T-cell (primary cell): ENCODE results near the gene COBLL1. TPM values are rescaled to one million over a fixed set of nuclear protein-coding genes. Genes with fewer than 3 reads are reported as not detected.

Experiments
- ATAC-seq, 4 experiments: fragments of 200-7000 bp in 3 of 4; fragments of 150-1000 bp in 1 of 4; cut with Tn5 transposase; replicated peaks in 1 of 4; 1 replicate in 3 of 4; 2 replicates in 1 of 4; pipeline ENCODE4 v1.10.0; 2021; ENCODE audit warnings: moderate library complexity in 3 of 4, mild to moderate bottlenecking in 2 of 4, moderate number of reproducible peaks in 1 of 4
- CTCF ChIA-PET, 2 donors: fragments of 300-600 bp; sonication (Branson Sonifier 250); formaldehyde crosslinking; loops; one replicate each; lab custom pipeline; 2022; ENCODE audit warnings: antibody characterized with exemption in 2 of 2; lab: Charles Lee
- POLR2A ChIA-PET, 2 donors: fragments of 300-600 bp; sonication (Branson Sonifier 250); formaldehyde crosslinking; loops; one replicate each; lab custom pipeline; 2022; ENCODE audit warnings: antibody characterized with exemption in 2 of 2; lab: Charles Lee
- DNase-seq, 35 experiments: peaks; one replicate each; pipeline versions ENCODE4 v3.0.0 to v3.0.0-alpha.2; 2013 to 2023
- H3K27ac ChIP-seq: one replicate; pipeline ENCODE4 v1.5.1; 2013; ENCODE audit warnings: low read length
- H3K27me3 ChIP-seq, 2 experiments: replicated peaks in 1 of 2; 1 replicate in 1 of 2; 2 replicates in 1 of 2; pipeline versions ENCODE4 v1.6.1 to v1.7.0; 2013; ENCODE audit warnings: low read length in 1 of 2, mixed read lengths in 1 of 2; ENCODE audit not compliant: control insufficient read depth in 2 of 2, insufficient read depth in 2 of 2; ENCODE audit errors: extremely low read depth in 1 of 2
- H3K36me3 ChIP-seq, 2 donors: 1 replicate in 1 of 2; 2 replicates in 1 of 2; pipeline versions ENCODE4 v1.6.1 to v1.7.0; 2013; ENCODE audit warnings: low read length in 1 of 2; ENCODE audit not compliant: control insufficient read depth in 2 of 2, insufficient read depth in 1 of 2; ENCODE audit errors: extremely low read depth in 1 of 2
- H3K4me1 ChIP-seq, 2 experiments: 1 replicate in 1 of 2; 2 replicates in 1 of 2; pipeline versions ENCODE4 v1.6.1 to v1.7.0; 2013; ENCODE audit warnings: low read length in 2 of 2, mixed read lengths in 1 of 2; ENCODE audit not compliant: insufficient read depth in 2 of 2, control insufficient read depth in 1 of 2; ENCODE audit errors: extremely low read depth in 1 of 2
- H3K4me3 ChIP-seq, 2 donors: 1 replicate in 1 of 2; 2 replicates in 1 of 2; pipeline versions ENCODE4 v1.5.1 to v1.7.0; 2013; ENCODE audit warnings: mild to moderate bottlenecking in 2 of 2, low read length in 1 of 2, moderate library complexity in 1 of 2; ENCODE audit not compliant: control insufficient read depth in 1 of 2; ENCODE audit errors: extremely low read depth in 1 of 2
- H3K9me3 ChIP-seq: 2 replicates; pipeline ENCODE4 v1.7.0; 2013
- H3K27ac Mint-ChIP-seq, 2 donors: one replicate each; pipeline ENCODE4 v1.8.0; 2020 to 2021; ENCODE audit warnings: mild to moderate bottlenecking in 2 of 2, mixed read lengths in 2 of 2
- H3K27me3 Mint-ChIP-seq, 2 donors: one replicate each; pipeline ENCODE4 v1.8.0; 2021 to 2022; ENCODE audit warnings: mixed read lengths in 2 of 2
- H3K36me3 Mint-ChIP-seq: one replicate; pipeline ENCODE4 v1.8.0; 2021; ENCODE audit warnings: mixed read lengths
- H3K4me1 Mint-ChIP-seq, 3 donors: one replicate each; pipeline ENCODE4 v1.8.0; 2020 to 2022; ENCODE audit warnings: mixed read lengths in 3 of 3, mild to moderate bottlenecking in 1 of 3
- H3K4me3 Mint-ChIP-seq, 3 donors: one replicate each; pipeline ENCODE4 v1.8.0; 2020 to 2022; ENCODE audit warnings: mild to moderate bottlenecking in 3 of 3, mixed read lengths in 3 of 3, moderate library complexity in 3 of 3
- H3K9me3 Mint-ChIP-seq, 3 donors: one replicate each; pipeline ENCODE4 v1.8.0; 2020 to 2022; ENCODE audit warnings: mixed read lengths in 3 of 3
- WGBS: methylation state at CpG from one replicate; pipeline ENCODE4 v1.1.5; 2013; ENCODE audit warnings: missing lambda C conversion rate; ENCODE audit not compliant: insufficient coverage; 5-methylcytosine and 5-hydroxymethylcytosine counted together
- total RNA-seq, 35 experiments: library from RNA in 6 of 35; stranded (reverse) in 6 of 35; fragments of 120-200 nt in 1 of 35; gene quantifications; one replicate each; pipeline versions ENCODE4 v1.2.1 to v1.2.4 and lab custom pipeline; 2013 to 2026

The COBLL1 gene
- total RNA-seq, 5 donors from 2014 or later (not counting 1 experiment from before 2014, with no cell fraction given): 0.68 to 5.1 (median 1.9) TPM

GRCh38 chr2:164697688-164698461, 143.7 kb downstream of the COBLL1 start:
- Histone ChIP-seq H3K4me3 (no peak overlapping the region), H3K27ac (no peak overlapping the region), H3K9me3 (no peaks in the 10 kb centered on the region), H3K36me3 (no peaks in the 10 kb centered on the region), H3K4me1 (no peaks in the 10 kb centered on the region), H3K27me3 (no peaks in the 10 kb centered on the region)
- H3K4me3 Mint-ChIP-seq: no peak overlapping the region
- no peaks in the 10 kb centered on the region for H3K27me3 Mint-ChIP-seq
- no CpG with 5 or more reads among the region's 3 CpGs for WGBS
- no peak overlapping the region for H3K27ac Mint-ChIP-seq
- POLR2A ChIA-PET: no interaction called here
- DNase-seq: no peak
- no peak for ATAC-seq
- H3K4me1 Mint-ChIP-seq: no peaks in the 10 kb centered on the region
- no peaks in the 10 kb centered on the region for H3K9me3 Mint-ChIP-seq
- CTCF ChIA-PET: no interaction called here
- H3K36me3 Mint-ChIP-seq: no peaks in the 10 kb centered on the region

DNA sequence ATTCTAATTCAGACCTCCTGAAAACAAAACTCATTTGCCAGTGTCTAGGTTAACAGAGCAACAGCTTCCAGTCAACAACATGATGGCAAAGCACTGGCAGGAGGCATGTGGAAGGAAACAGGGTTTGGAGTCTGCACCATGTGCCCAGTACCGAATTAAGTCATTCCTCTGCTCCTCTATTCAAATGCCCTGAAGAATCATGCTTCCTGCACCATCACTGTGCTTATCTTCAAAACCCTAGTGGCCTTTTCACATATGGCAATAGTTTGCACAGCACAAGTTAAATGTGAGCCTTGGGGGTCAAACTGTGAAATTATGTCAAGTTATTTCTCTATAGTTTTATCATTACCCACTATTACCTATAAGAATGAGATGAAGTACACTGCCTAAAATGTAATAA, 145.0 kb downstream of the COBLL1 start:
- DNase-seq: no peak

DNA sequence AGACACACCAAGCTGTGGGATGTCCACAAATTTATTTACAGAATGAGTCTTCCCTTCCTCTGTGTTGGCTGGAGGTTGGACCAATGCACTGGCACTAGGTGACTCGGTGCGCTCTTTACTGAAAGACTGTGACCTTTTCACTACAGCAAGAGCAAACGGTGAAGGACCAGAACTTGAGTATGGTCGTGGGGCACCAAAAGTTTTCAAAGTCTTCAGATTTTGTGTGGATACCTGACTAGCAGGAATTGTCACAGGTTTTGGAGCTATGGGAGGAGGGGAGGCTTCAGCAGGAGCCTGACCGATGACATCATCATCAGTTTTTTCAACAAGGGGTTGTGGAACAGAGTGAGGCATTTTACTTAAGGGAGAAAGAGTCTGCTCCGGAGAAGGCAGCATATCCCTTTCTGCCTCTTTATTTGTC, 147.3 kb downstream of the COBLL1 start:
- Histone ChIP-seq H3K27me3 (no peaks in the 10 kb centered on the region), H3K9me3 (no peaks in the 10 kb centered on the region), H3K27ac (no peak overlapping the region), H3K36me3 (no peaks in the 10 kb centered on the region), H3K4me1 (no peaks in the 10 kb centered on the region), H3K4me3 (no peak overlapping the region)
- no peaks in the 10 kb centered on the region for H3K27me3 Mint-ChIP-seq
- no peaks in the 10 kb centered on the region for H3K36me3 Mint-ChIP-seq
- H3K4me1 Mint-ChIP-seq: no peaks in the 10 kb centered on the region
- CTCF ChIA-PET: no interaction called here
- POLR2A ChIA-PET: no interaction called here
- ATAC-seq: no peak
- H3K9me3 Mint-ChIP-seq: peaks cover 0 to 3% (median 0%) of the 10 kb centered on the region in 3 donors
- WGBS: 89% methylated on average over 1 of the region's 6 CpGs
- no peak for DNase-seq
- H3K27ac Mint-ChIP-seq: no peak overlapping the region
- no peak overlapping the region for H3K4me3 Mint-ChIP-seq

More for the DNA sequence above, 145.0 kb downstream of the COBLL1 start:
- Histone ChIP-seq H3K9me3 (no peaks in the 10 kb centered on the region), H3K27me3 (no peaks in the 10 kb centered on the region), H3K4me1 (no peaks in the 10 kb centered on the region), H3K36me3 (no peaks in the 10 kb centered on the region), H3K27ac (no peak overlapping the region), H3K4me3 (no peak overlapping the region)
- Mint-ChIP-seq H3K27ac (no peak overlapping the region), H3K4me1 (no peaks in the 10 kb centered on the region), H3K27me3 (no peaks in the 10 kb centered on the region), H3K36me3 (no peaks in the 10 kb centered on the region), H3K9me3 (no peaks in the 10 kb centered on the region), H3K4me3 (no peak overlapping the region)
- CTCF ChIA-PET: no interaction called here
- WGBS: no CpG with 5 or more reads among the region's 1 CpG
- POLR2A ChIA-PET: no interaction called here
- ATAC-seq: no peak

DNA sequence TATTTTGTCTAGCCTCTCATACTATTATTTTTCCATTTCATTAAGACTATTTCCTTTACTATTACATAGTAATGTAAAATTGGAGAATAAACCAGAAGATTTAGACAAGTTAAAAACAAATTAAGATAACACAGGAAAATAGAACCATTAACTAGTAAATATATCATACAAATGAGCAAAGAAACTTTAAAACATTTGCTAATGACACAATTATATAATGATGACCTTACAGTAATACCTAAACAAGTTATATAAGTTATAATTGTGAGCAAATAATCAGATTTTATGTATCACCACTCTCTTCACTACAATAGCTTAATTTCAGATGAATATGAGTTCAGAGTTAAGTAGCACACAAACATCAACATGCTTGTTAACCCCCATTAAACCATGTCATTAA, 147.8 kb downstream of the COBLL1 start:
- no peaks in the 10 kb centered on the region for H3K4me1 Mint-ChIP-seq
- Histone ChIP-seq H3K9me3 (no peaks in the 10 kb centered on the region), H3K27ac (no peak overlapping the region), H3K4me3 (no peak overlapping the region), H3K36me3 (no peaks in the 10 kb centered on the region), H3K4me1 (no peaks in the 10 kb centered on the region), H3K27me3 (no peaks in the 10 kb centered on the region)
- ChIA-PET POLR2A (no interaction called here), CTCF (no interaction called here)
- H3K9me3 Mint-ChIP-seq: peaks cover 0 to 3% (median 0%) of the 10 kb centered on the region in 3 donors
- H3K36me3 Mint-ChIP-seq: no peaks in the 10 kb centered on the region
- no peak for ATAC-seq
- no peak overlapping the region for H3K4me3 Mint-ChIP-seq
- H3K27me3 Mint-ChIP-seq: no peaks in the 10 kb centered on the region
- DNase-seq: no peak
- H3K27ac Mint-ChIP-seq: no peak overlapping the region

- H3K27me3 Mint-ChIP-seq: no peaks in the 10 kb centered on the region
- no peaks in the 10 kb centered on the region for H3K36me3 Mint-ChIP-seq
- ChIA-PET CTCF (no interaction called here), POLR2A (no interaction called here)
- no peak overlapping the region for H3K27ac Mint-ChIP-seq
- Histone ChIP-seq H3K36me3 (no peaks in the 10 kb centered on the region), H3K27ac (no peak overlapping the region), H3K4me1 (no peaks in the 10 kb centered on the region), H3K4me3 (no peak overlapping the region), H3K27me3 (no peaks in the 10 kb centered on the region), H3K9me3 (no peaks in the 10 kb centered on the region)
- no peak for ATAC-seq
- no peak for DNase-seq
- peaks cover 0 to 3% (median 0%) of the 10 kb centered on the region in 3 donors for H3K9me3 Mint-ChIP-seq
- no peaks in the 10 kb centered on the region for H3K4me1 Mint-ChIP-seq
- no peak overlapping the region for H3K4me3 Mint-ChIP-seq
Measured at GRCh38 chr2:164693390-164693789, 148.2 kb downstream of the COBLL1 start.

- peaks cover 0 to 3% (median 0%) of the 10 kb centered on the region in 3 donors for H3K9me3 Mint-ChIP-seq
- no peak overlapping the region for H3K4me3 Mint-ChIP-seq
Measured at GRCh38 chr2:164692958-164693357, 148.7 kb downstream of the COBLL1 start.

More at GRCh38 chr2:164692958-164693357, 148.7 kb downstream of the COBLL1 start:
- no CpG with 5 or more reads among the region's 2 CpGs for WGBS
- H3K27ac Mint-ChIP-seq: no peak overlapping the region
- H3K4me1 Mint-ChIP-seq: no peaks in the 10 kb centered on the region
- Histone ChIP-seq H3K9me3 (no peaks in the 10 kb centered on the region), H3K4me3 (no peak overlapping the region), H3K27me3 (no peaks in the 10 kb centered on the region), H3K36me3 (no peaks in the 10 kb centered on the region), H3K4me1 (no peaks in the 10 kb centered on the region), H3K27ac (no peak overlapping the region)
- POLR2A ChIA-PET: no interaction called here
- CTCF ChIA-PET: no interaction called here
- no peaks in the 10 kb centered on the region for H3K36me3 Mint-ChIP-seq
- H3K27me3 Mint-ChIP-seq: no peaks in the 10 kb centered on the region
- DNase-seq (no peak), ATAC-seq (no peak)
